Measurements from ENCODE around the gene HIVEP3.
A peak's percentile ranks its signal among the peaks of the same experiment; 100 is the strongest.

DNA sequence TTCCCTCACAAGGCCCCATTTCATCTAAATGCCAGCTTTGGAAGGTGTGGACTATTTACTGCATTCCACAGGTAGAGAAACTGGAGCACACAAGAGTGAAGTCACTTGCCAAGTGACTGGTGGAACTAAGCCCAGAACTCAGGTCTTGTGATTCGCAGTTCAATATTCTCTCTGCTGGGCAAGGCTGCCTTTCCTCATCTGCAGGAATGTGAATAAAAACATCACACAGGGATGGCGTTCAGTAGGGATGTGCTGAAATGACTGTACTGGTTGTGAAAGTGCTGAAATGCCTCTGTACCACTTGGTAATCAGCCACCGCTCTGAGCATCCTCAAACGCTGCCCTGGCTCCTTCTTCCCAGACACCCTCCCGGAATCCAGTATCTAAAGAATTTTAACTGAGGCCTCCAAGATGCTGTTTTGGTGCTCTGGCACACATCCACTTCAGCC, 145.6 kb downstream of the HIVEP3 start:
- TF ChIP-seq CTCF (IDR thresholded peaks at IDR 0.05) (no peak), POLR2A (IDR thresholded peaks at IDR 0.05) (no peak), EP300 (IDR thresholded peaks at IDR 0.05) (peak in 1 of 2 donors; percentile 84)

All from tibial nerve (tissue), 4 donors.